Measurements from ENCODE around the gene AHRR.
"Not testable (repeated sequence)": the region's sequence is repeated elsewhere in the genome, so short reads cannot be mapped to it uniquely, and the experiment has no call there.

AHRR gene

DNA sequence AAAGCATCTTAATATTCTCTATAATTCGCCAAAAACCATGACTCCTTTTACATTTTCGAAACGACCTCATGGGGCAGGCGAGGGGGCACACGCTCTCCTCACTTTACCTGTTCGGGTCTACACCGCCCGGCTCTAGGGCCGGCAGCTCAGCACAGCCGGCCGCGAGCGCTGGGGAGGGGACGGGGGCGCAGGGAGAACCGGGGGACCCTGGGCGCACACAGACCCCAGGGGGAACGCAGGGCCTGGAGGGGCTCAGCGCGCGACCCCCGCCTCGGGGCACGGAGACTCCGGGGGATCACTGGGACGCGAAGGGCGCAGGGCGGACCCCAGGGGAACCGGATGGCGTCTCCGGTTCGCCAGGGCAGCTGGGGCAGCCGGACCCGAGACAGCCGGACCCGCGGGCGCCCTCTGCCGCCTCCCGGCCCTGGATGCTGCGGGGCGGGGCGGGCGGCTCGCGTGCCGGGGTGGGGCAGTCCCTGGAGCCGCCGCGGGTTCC is at the start of gene AHRR:
Gene AHRR, plus strand, starts transcription at position 485 of the 496 bp plus-strand sequence. CDS start 22,189 bp downstream, outside the sequence.
- DNase-seq = peak; percentile 36 to 68

DNA sequence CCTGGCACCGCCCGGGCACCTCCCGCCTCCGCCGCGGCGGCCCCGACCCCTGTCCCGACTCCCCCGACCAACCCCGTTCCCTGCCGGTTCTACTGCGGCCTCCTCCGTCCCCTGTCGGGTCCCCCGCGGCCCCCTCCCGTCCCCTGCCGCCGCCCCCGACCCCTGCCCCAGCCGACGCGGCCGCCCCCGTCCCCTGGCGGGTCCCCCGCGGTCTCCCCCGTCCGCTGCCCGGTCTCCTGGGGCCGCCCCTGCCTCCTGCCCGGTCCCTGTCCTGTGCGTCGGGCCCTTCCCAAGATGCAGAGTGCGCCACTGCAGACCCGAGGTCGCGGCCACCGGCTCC is 49.7 kb upstream of the AHRR start:
- DNase-seq = not testable (repeated sequence)

DNA sequence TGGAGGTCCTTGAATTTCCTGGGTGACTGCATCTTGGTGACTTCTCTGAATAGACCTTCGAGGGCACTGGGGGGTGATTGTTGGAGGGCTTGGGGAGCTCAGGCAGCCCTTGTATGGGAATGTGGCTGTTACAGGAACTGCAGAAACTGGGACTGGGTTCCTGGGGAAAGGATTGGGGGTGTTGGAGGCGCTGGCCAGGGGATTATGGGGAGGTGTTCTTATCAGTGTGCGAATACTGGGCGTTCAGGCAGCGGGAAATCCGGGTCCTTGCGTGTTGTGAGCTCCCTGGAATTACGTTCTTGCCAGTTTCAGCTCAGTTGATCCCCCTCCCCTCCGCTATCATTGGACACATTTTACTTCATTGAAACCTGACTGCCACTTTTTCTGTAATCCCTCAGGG is 48.4 kb upstream of the AHRR start:
- not testable (repeated sequence) for DNase-seq

DNA sequence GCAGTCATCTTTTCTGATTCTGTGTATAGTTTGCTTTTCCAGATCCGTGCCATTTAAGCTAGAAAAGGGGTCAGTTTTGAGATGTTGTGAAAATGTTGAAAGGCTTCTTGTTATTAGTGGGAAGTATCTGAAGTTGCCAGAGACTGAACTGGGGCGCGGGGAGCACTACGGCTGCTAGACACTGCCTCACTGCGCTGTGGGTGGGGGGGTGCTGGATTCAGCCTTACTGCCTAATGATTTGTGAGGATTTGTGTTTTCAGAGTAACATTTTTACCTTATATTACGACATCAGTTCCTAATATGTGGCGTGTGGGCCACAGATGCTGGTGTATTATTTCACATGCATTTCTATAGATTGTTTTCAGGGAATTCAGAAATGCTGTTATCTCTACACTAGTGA is 48.0 kb upstream of the AHRR start:
- not testable (repeated sequence) for DNase-seq

DNA sequence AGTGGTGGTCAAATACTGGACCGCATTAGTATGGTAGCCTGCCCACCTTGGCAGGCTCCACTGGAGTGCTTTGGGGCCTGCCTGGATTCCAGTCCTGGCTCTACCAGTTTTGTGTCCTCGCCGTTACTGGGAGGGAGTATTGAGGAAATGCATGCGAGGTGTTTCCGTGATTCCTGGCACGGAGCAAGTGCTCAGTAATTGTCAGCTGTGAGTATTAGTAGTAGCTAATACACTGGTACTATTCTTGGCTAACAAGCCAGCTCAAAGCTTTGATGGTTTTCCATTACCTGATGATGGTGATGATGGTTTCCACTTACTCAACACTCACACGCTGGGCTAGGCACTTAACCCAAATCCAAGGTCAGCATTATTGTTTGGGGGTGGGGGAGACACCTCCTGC is 47.2 kb upstream of the AHRR start:
- DNase-seq = not testable (repeated sequence)

DNA sequence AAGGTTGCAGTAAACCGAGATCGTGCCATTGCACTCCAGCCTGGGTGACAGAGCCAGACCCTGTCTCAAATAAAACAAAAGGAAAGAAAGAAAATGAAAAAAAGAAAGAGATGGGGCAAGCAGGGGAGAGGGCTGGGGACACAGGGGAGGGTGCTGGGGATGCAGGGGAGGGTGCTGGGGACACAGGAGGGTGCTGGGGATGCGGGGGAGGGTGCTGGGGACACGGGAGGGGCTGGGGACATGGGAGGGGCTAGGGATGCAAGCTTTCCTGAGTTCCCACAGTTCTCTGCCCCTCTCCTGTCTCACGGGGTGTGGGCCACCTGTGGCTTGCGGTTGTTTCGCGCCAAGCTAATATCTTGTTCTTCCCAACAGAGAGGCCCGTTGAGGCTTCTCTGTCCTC is 42.9 kb upstream of the AHRR start:
- no peak for DNase-seq

DNA sequence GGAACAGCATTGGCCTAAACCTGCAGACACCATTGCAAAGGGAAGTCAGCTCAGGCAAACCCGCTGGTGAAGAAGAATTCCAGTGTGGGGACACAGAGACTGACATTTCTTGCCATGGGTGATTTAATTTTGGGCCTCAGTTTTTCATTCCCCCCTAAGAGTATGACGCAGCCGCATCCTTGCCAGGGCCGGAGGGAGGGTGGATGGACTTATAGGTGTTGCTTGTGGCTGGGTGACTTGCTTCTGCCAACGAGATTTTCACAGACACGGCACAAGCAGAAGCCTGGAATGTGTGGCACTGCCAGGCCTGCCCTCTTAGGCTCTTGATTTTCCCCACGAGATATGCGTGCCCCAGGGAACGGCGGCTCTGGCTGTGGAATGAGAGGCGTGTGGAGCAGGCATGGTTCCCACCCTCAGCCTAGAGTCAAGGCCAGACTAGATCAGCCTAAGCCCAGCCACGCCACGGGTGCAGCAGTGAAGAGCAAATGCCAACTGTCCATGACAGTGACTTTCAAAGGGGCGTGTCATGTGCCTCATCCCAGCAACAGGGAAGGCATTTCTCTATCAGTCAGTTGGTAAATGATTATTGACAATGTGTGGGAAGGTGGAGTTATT is 42.4 kb upstream of the AHRR start:
- not testable (repeated sequence) for DNase-seq

DNA sequence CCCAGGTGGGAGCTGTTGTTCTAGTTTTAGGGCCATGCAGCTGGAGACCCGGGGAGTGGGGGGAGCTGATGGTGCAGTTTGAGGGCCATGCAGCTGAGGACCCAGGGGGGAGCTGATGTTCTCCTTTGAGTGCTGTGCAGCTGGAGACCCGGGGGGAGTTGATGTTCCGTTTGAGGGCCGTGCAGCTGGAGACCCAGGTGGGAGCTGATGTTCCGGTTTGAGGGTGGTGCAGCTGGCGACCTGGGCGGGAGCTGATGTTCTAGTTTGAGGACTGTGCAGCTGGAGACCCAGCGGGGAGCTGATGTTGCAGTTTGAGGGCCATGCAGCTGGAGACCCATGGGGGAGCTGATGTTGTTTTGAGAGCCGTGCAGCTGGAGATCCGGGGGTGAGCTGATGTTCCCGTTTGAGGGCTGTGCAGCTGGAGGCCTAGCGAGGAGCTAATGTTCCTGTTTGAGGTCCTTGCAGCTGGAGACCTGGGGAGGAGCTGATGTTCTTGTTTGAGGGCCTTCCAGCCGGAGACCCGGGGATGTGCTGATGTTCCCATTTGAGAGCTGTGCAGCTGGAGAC is 35.4 kb upstream of the AHRR start:
- DNase-seq = no peak

DNA sequence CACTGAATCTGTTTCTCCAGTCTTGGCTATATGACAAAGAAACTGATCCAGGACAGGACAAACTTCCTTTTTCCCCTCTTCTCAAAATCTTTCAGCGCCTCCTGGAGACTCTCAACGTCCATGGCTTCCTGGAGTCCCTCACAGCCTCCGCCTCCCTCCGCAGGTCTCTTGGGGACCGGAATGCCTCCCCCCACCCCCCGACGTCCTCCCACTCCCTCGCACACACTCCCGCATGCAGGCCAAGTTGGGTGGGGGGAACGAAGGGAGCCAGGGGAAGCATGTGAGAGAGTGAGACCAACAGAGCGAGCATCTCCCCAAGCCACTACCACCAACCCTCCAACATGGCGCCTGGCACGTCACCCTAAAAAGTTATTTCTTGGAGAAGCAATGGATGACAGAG is 31.3 kb upstream of the AHRR start:
- DNase-seq = not testable (repeated sequence)

DNA sequence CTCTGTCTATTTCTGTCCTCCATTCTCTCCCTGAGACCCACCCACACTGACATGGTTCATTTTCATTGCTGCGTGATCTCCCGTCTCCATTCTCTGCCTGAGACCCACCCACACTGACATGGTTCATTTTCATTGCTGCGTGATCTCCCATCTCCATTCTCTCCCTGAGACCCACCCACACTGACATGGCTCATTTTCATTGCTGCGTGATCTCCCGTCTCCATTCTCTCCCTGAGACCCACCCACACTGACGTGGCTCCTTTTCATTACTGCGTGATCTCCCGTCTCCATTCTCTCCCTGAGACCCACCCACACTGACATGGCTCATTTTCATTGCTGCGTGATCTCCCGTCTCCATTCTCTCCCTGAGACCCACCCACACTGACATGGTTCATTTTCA is 30.2 kb upstream of the AHRR start:
- not testable (repeated sequence) for DNase-seq

DNA sequence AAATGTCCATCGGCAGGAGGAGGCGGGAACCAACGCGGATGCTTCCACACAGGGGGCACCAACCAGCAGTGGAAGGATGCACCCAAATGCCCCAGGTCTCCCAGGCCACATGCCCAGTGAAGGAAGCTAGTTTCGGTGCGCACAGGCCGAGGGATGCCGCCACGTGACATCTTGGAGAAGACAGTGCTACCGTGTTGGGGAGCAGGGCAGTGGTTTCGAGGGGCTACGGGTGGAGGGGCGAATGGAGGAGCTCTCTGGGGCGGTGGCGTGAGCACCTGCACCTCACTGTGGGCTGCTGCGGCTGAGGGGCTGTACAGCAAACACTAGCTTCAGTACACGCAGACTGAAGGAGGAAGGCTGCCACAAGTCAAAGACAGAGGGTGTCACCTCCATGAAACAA is 26.7 kb upstream of the AHRR start:
- DNase-seq = not testable (repeated sequence)

DNA sequence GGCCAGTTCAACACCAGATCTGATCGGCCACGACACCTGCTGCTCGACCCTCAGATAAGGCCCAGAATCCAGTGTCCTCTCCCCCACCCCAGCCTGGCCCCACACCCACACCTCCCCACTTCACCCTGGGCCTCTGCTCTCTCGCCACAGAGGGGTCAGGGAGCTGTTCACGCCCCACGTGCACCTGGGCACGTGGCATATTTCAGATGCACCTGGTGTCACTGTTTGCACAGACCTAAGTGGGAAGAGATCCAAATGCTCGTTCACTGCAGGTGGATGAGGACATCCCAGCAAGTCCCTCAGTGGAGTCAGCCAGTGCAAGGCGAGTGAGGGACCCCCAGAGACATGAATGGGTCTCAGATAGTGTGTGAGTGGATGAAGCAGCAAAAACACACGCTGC is 25.3 kb upstream of the AHRR start:
- not testable (repeated sequence) for DNase-seq

DNA sequence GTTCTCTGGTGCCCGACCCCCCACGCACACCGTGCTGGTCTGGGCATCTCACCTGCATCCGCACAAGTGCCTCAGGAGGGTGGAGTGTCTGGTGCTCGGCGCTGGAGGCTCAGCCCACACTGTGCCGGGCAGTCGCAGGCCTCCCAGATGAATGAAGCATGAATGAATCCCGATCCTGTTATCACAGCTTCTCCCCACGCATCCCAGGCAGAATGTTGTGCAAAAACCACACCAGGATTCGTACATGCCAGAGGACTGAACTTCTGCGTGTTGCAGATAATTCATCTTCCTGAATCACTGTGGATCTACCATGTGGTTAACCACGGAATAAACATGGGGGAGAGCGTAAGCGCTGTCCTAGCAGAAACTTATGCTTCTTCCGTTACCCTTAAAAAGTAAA is 24.6 kb upstream of the AHRR start:
- DNase-seq = not testable (repeated sequence)

DNA sequence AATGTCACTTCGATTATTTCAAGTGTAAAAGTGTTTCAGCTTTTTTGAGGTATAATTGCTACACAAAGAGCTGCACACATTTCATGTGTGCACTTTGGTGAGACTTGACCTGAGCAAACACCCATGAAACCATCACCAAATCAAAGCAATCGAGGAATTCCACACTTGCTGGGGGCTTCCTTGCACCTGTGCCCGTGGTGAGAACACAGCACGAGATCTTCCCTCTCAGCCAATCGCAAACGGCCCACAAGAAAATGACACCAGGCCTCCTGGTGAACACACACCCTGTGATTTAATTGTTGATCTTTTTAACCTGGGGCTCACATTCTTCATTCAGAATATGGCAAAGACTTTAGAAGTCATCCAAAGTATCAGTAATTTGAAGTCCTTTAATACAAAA is 24.1 kb upstream of the AHRR start:
- DNase-seq = not testable (repeated sequence)

DNA sequence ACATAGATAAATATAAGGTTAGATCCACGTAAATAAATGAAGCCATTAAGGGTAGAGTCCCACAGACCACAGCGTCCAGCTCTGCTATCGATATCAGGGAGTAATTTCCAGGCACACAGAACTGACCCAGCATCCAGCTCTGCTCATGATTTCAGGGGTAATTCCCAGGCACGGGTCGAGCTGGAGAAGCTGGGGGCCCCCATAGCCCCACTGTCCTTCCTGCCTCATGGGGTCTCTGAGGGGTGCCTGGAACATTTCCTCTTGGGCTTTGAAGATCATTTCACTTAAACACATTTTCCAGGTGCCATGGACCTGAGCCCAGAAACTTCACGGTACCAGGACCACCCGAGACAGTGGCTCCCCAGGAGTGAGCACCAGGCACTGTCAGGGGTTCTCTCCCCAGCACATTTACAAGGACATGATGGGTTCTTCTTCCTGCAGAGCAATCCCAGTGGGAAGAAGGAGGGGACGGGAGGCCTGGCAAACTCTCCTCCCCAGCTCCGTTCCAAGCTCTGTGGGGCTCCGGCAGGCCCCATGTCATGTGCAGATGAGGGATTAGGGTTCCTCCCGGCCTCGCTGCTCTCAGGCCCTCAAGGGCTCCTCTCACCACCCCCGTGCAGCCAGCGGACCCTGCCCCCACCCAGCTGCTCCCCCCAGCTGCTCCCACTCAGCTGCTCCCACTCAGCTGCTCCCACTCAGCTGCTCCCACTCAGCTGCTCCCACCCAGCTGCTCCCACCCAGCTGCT is 23.4 kb upstream of the AHRR start:
- DNase-seq = not testable (repeated sequence)

DNA sequence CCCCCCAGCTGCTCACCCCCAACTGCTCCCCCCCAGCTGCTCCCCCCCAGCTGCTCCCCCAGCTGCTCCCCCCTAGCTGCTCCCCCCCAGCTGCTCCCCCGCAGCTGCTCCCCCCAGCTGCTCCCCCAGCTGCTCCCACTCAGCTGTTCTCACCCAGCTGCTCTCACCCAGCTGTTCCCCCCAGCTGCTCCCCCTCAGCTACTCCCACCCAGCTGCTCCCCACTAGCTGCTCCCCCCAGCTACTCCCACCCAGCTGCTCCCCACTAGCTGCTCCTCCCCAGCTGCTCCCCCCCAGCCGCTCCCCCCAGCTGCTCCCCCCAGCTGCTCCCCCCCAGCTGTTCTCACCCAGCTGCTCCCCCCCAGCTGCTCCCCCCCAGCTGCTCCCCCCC is 22.8 kb upstream of the AHRR start:
- DNase-seq = no peak

DNA sequence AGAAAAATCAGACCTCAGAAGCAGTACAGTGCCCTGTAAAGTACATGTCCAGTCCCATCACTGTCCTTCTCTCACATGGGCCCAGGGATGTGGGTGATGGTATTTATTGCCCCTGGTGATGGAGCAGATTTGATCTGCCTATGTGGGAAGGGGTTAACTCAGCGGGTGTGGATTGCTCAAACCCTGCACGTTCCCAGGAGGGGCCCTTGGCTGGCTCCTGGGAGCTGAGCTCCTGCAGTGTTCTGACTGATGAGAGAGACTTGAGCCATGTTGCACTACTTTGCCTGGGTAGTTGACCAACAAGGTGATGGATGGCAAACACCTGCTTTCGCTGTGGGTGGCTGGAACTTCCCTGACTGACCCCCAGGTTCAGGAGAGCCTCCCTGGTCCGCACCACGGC is 21.6 kb upstream of the AHRR start:
- DNase-seq = not testable (repeated sequence)

DNA sequence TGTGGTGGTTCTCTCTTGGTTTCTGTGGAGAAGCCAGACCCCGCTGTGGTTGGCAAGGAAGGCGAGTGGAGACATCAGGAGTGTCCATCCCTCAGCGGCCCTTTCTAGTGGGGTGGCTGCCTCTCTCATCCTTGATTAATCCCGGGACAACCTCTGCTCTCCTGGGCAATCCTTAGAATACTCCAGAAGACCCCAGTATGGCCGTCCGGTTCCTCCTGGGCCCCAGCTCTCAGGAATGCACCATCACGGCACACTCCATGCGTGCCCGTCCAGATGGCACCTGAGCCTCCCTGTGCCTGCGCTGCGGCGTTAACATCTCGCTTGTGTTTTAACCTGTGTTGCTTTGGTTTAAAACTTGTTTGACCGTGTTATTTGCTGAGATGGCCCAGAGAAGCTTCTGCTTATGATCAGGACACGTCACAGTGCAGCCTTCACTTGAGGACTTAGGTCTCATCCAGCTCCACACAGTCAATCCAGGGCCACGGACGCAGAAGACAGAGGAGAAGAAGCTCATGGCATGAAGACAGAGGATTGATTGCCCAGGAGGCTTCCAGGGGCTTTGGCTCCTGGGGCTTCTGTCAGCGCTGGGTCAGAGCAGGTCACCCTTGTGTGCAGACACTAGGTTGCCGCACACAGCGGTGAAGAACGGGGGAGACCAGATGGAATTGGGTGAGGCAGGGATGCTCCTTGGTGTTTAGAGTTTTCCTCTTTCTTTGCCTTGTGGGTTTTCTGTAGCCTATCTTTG is 20.7 kb upstream of the AHRR start:
- not testable (repeated sequence) for DNase-seq

DNA sequence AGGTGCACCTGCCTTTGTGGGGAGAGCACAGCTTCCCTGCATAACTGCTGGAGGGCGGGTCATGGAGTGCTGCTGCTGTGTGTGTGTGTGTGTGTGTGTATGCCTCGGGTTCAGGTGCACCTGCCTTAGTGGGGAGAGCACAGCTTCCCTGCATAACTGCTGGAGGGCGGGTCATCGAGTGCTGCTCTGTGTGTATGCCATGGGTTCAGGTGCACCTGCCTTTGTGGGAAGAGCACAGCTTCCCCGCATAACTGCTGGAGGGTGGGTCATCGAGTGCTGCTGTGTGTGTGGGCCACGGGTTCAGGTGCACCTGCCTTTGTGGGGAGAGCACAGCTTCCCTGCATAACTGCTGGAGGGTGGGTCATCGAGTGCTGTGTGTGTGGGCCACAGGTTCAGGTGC is 19.1 kb upstream of the AHRR start:
- DNase-seq = peak; percentile 79 to 81

DNA sequence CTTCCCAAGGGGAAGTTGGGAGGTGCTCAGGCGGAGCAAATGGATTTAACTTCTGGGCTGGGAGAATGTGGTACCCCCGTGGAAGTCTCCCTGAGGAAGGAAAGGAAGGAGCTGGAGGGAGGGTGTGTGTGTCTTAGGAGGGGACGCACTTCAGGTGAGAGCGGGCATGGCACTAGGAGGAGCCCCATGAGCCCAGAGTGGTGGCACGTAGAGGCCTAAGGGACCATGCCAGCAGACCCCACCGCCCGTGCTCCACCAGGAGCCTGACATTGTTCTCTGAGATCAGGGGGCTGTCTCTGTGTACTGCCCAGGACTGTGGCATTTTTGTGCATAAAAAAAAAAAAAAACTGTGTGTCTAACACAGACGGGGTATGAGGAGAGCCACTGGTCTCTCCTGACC is 18.5 kb upstream of the AHRR start:
- no peak for DNase-seq

DNA sequence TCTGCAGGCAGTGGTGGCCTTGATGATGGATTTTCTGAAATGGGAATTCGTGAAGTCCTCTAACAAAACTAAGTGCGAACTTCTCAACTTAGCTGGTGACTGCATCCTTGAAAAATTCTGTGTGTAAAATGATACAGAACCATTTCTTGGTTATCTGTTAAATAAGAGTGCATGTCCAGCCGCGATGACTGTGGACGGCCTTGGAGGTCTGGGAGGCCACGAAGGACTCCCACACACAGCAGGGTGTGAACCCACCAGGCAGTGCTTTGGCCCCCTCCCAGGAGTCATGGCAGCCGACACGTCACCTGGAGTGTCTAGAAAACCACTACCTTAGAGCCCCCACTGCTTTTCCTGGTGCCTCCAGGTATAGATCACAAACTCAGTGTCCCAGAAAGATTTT is 17.8 kb upstream of the AHRR start:
- DNase-seq = not testable (repeated sequence)

DNA sequence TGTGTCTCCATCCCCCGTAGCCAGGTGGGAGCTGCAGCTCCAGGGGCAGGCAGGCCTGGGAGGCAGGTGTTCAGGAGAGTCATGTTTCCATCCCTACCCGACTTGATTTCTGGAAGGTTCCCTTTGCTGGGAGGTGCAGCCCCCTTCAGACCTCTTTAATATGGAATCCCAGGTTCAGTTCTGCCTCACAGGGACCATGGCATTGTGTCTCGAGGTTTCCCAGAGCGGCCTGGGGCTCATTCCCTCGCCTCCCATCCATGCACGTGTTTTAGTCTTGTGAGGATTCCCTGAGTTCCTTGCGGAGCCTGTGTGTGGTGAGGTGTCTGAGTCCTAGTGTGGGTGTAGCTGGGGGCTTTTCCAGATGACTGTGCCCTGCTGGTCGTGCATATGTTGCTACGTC is 16.5 kb upstream of the AHRR start:
- no peak for DNase-seq

DNA sequence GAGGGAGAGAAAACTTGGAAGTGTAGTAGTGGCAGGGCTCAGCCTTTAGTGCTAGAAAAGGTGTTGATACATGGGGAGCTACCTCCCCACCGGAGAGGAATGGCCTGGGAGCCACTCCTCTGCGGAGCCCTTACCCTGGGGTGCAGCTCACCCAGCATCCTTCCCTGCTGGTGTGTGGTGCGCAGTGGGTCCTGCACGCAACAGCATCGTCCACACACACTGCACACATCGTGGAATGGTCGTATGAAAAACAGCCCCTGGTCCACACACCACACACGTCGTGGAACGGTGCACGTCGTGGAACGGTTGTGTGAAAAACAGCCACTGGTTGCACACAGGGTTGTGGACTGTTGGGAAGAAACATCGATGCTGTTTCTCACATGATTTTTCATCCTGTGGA is 16.1 kb upstream of the AHRR start:
- no peak for DNase-seq

Data from NCI-H187 (cell line).